ENCODE data around the gene CACNA2D3.

DNA sequence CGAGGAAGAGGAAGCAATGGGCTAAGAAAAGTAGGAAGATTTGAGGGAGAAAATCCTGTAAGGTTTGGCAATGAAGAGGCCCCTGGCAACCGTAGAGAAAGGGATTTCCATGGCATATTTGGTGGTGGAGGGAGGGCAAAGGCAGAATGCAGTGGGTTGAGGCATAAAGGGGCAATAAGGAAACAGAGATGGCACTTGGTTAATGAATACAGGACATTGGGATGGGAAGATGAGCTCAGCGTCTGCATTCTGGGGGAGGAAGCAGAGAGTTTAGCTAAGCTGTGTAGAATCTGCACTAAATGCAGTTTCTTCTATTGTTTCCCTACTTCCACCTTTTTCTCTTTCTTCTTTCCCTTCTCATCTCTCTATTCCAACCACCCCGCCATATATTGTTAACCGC, 721.9 kb downstream of the CACNA2D3 start:
- TF ChIP-seq, protein P1, sequence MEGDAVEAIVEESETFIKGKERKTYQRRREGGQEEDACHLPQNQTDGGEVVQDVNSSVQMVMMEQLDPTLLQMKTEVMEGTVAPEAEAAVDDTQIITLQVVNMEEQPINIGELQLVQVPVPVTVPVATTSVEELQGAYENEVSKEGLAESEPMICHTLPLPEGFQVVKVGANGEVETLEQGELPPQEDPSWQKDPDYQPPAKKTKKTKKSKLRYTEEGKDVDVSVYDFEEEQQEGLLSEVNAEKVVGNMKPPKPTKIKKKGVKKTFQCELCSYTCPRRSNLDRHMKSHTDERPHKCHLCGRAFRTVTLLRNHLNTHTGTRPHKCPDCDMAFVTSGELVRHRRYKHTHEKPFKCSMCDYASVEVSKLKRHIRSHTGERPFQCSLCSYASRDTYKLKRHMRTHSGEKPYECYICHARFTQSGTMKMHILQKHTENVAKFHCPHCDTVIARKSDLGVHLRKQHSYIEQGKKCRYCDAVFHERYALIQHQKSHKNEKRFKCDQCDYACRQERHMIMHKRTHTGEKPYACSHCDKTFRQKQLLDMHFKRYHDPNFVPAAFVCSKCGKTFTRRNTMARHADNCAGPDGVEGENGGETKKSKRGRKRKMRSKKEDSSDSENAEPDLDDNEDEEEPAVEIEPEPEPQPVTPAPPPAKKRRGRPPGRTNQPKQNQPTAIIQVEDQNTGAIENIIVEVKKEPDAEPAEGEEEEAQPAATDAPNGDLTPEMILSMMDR (IDR thresholded peaks at IDR 0.05; ENCODE audit: low read length) = no peak
- TF ChIP-seq EZH2 (optimal IDR thresholded peaks at IDR 0.05; ENCODE audit: low read depth, low read length) = no peak
